ENCODE measurements around the gene WDFY4.

DNA sequence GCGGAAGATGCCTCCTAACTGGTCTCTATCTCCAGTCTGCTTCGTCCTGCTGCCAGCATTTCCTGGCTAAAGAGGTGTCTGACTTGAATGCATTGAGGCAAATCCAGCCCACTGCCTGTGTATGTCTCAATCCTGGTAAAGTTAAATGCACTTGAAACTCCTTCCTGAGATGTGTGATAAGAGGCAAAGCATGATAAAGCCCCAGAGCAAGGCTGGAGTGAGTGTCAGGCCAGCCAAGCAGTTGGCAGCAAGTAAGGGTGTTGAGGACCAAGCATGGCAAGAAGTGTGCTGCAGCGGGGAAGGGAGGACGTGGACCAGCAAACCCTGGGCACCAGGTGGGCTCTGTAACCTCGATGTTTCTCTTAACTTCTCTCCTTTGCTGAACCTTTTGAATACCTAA lies 225.9 kb downstream of the WDFY4 start:
- TF ChIP-seq CTCF (IDR thresholded peaks at IDR 0.05) (no peak), TCF7L2 (IDR thresholded peaks at IDR 0.05; ENCODE audit: low read depth, low read length) (no peak), SIN3A (IDR thresholded peaks at IDR 0.05; ENCODE audit: borderline replicate concordance, insufficient read depth, low read depth, low read length) (no peak)
